ENCODE measurements around the gene ICAM5.
"Not testable (repeated sequence)": the region's sequence is repeated elsewhere in the genome, so short reads cannot be mapped to it uniquely, and the experiment has no call there.

DNA sequence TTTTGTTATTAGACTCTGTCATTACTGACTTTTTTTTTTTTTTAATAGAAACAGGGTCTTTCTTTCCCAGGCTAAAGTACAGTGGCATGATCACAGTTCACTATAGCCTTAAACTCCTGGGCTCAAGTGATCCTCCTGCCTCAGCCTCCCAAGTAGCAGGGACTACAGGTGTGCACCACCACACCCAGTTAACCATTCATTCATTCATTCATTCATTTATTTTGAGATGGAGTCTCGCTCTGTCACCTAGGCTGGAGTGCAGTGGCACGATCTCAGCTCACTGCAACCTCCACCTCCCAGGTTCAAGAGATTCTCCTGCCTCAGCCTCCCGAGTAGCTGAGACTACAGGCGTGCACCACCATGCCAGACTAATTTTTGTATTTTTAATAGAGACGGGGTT, 7.7 kb upstream of the ICAM5 start:
- TF ChIP-seq, protein P1, sequence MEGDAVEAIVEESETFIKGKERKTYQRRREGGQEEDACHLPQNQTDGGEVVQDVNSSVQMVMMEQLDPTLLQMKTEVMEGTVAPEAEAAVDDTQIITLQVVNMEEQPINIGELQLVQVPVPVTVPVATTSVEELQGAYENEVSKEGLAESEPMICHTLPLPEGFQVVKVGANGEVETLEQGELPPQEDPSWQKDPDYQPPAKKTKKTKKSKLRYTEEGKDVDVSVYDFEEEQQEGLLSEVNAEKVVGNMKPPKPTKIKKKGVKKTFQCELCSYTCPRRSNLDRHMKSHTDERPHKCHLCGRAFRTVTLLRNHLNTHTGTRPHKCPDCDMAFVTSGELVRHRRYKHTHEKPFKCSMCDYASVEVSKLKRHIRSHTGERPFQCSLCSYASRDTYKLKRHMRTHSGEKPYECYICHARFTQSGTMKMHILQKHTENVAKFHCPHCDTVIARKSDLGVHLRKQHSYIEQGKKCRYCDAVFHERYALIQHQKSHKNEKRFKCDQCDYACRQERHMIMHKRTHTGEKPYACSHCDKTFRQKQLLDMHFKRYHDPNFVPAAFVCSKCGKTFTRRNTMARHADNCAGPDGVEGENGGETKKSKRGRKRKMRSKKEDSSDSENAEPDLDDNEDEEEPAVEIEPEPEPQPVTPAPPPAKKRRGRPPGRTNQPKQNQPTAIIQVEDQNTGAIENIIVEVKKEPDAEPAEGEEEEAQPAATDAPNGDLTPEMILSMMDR (IDR thresholded peaks at IDR 0.05), result not testable (repeated sequence)
- not testable (repeated sequence) for TF ChIP-seq POLR2A (IDR thresholded peaks at IDR 0.05)
